ENCODE measurements around the gene OR1J4. TPM values are rescaled to one million over a fixed set of nuclear protein-coding genes. Genes with fewer than 3 reads are reported as not detected.

The OR1J4 gene
- total RNA-seq, 1 donor from 2014 or later: not detected

- no peaks in the 10 kb centered on the region for H3K27me3 Mint-ChIP-seq (ENCODE audit: low read depth)
- no peaks in the 10 kb centered on the region for H3K36me3 Mint-ChIP-seq
- no peak within 1 kb of the TSS for H3K27ac Mint-ChIP-seq
- DNase-seq (ENCODE audit: low spot score in 2 of 2, unreplicated experiment in 2 of 2): no peak
- peaks cover 73% of the 10 kb centered on the region for H3K9me3 Mint-ChIP-seq
- no peak within 1 kb of the TSS for H3K4me3 Mint-ChIP-seq
- H3K4me1 Mint-ChIP-seq: no peaks in the 10 kb centered on the region
- no peak for TF ChIP-seq CTCF (IDR thresholded peaks at IDR 0.05; ENCODE audit: unreplicated experiment)
Measured at GRCh38 chr9:122552812-122553211, 33.9 kb downstream of the OR1J4 start, which contains the start of gene OR1N2. OR1N2 (plus strand) TSS chr9:122553112; CDS start chr9:122553212, 100 bp downstream.

- Mint-ChIP-seq H3K9me3 (peaks cover 61% of the 10 kb centered on the region), H3K4me1 (no peaks in the 10 kb centered on the region), H3K36me3 (no peaks in the 10 kb centered on the region), H3K27me3 (ENCODE audit: low read depth) (no peaks in the 10 kb centered on the region), H3K4me3 (no peak overlapping the region), H3K27ac (no peak overlapping the region)
- no peak for TF ChIP-seq CTCF (IDR thresholded peaks at IDR 0.05; ENCODE audit: unreplicated experiment)
- no peak for DNase-seq (ENCODE audit: low spot score in 2 of 2, unreplicated experiment in 2 of 2)
Measured at GRCh38 chr9:122561446-122561845, 42.5 kb downstream of the OR1J4 start.

GRCh38 chr9:122562134-122562760 lies 43.3 kb downstream of the OR1J4 start:
- H3K27me3 Mint-ChIP-seq (ENCODE audit: low read depth): no peaks in the 10 kb centered on the region
- H3K36me3 Mint-ChIP-seq: no peaks in the 10 kb centered on the region
- H3K9me3 Mint-ChIP-seq: peaks cover 65% of the 10 kb centered on the region
- no peak overlapping the region for H3K4me3 Mint-ChIP-seq
- H3K4me1 Mint-ChIP-seq: no peaks in the 10 kb centered on the region
- TF ChIP-seq CTCF (IDR thresholded peaks at IDR 0.05; ENCODE audit: unreplicated experiment): no peak
- DNase-seq (ENCODE audit: low spot score in 2 of 2, unreplicated experiment in 2 of 2): no peak
- no peak overlapping the region for H3K27ac Mint-ChIP-seq

GRCh38 chr9:122567901-122568300 lies 49.0 kb downstream of the OR1J4 start:
- no peak for TF ChIP-seq CTCF (IDR thresholded peaks at IDR 0.05; ENCODE audit: unreplicated experiment)
- Mint-ChIP-seq H3K36me3 (no peaks in the 10 kb centered on the region), H3K27me3 (ENCODE audit: low read depth) (no peaks in the 10 kb centered on the region), H3K9me3 (peaks cover 71% of the 10 kb centered on the region), H3K27ac (no peak overlapping the region), H3K4me3 (no peak overlapping the region), H3K4me1 (no peaks in the 10 kb centered on the region)
- DNase-seq (ENCODE audit: low spot score in 2 of 2, unreplicated experiment in 2 of 2): no peak

Other genes starting within 250 kb of the OR1J4 start
- gene PTGS1, start 148.1 kb upstream of the OR1J4 start, total RNA-seq: 8.0 to 9.2 TPM (median 8.2 TPM) in 3 replicates
- gene OR1J1, start 41.2 kb upstream of the OR1J4 start, total RNA-seq: not detected in 3 replicates
- gene OR1J2, start 8.3 kb upstream of the OR1J4 start, total RNA-seq: not detected in 3 replicates
- gene OR1N1, start 8.2 kb downstream of the OR1J4 start, total RNA-seq: not detected in 3 replicates
- not detected in 3 replicates for gene OR1N2, start 34.0 kb downstream of the OR1J4 start, total RNA-seq
- 0.13 TPM in 1 of 3 replicates, not detected in the others for gene OR1L8, start 64.2 kb downstream of the OR1J4 start, total RNA-seq
- not detected in 3 replicates for gene OR1Q1, start 95.6 kb downstream of the OR1J4 start, total RNA-seq
- not detected in 3 replicates for gene OR1B1, start 138.5 kb downstream of the OR1J4 start, total RNA-seq
- not detected in 3 replicates for gene OR1L1, start 142.6 kb downstream of the OR1J4 start, total RNA-seq
- gene OR1L3, start 156.0 kb downstream of the OR1J4 start, total RNA-seq: not detected in 3 replicates
- not detected in 3 replicates for gene OR1L4, start 204.8 kb downstream of the OR1J4 start, total RNA-seq
- gene OR1L6, start 223.2 kb downstream of the OR1J4 start, total RNA-seq: not detected in 3 replicates

Data from mesothelial cell of epicardium (in vitro differentiated cells).